NCI-H1105 (cell line): ENCODE data around the gene OR6X1.
A peak's percentile ranks its signal among the peaks of the same experiment; 100 is the strongest.

Experiments
- DNase-seq: peaks from one replicate; lab custom pipeline; 2025; lab: John Stamatoyannopoulos, UW

Gene OR6X1

GRCh38 chr11:123754101-123754568, at the start of gene OR6X1:
OR6X1 (minus strand) TSS chr11:123754518; CDS start chr11:123754518, 0 bp downstream.
- no peak for DNase-seq

- DNase-seq, result no peak
Observed at GRCh38 chr11:123801765-123802164, 47.4 kb upstream of the OR6X1 start.

GRCh38 chr11:123800036-123800435, 45.7 kb upstream of the OR6X1 start:
- DNase-seq, result no peak

GRCh38 chr11:123799438-123799837, 45.1 kb upstream of the OR6X1 start:
- no peak for DNase-seq

GRCh38 chr11:123798513-123799252, 44.4 kb upstream of the OR6X1 start:
- no peak for DNase-seq

- DNase-seq, result no peak
Observed at GRCh38 chr11:123798079-123798478, 43.8 kb upstream of the OR6X1 start.

- no peak for DNase-seq
Observed at GRCh38 chr11:123797541-123797940, 43.2 kb upstream of the OR6X1 start.

GRCh38 chr11:123797114-123797513, 42.8 kb upstream of the OR6X1 start:
- DNase-seq, result peak; percentile 90

- no peak for DNase-seq
Observed at GRCh38 chr11:123796226-123796625, 41.9 kb upstream of the OR6X1 start.

GRCh38 chr11:123783536-123783935, 29.2 kb upstream of the OR6X1 start:
- DNase-seq, result no peak

- DNase-seq, result no peak
Observed at GRCh38 chr11:123778511-123778910, 24.2 kb upstream of the OR6X1 start.

- DNase-seq, result no peak
Observed at GRCh38 chr11:123775715-123776549, 21.6 kb upstream of the OR6X1 start.

GRCh38 chr11:123775289-123775688, 21.0 kb upstream of the OR6X1 start:
- no peak for DNase-seq

- no peak for DNase-seq
Observed at GRCh38 chr11:123773959-123774358, 19.6 kb upstream of the OR6X1 start.

GRCh38 chr11:123773026-123773425, 18.7 kb upstream of the OR6X1 start:
- no peak for DNase-seq

- DNase-seq, result no peak
Observed at GRCh38 chr11:123771664-123772063, 17.3 kb upstream of the OR6X1 start.

- no peak for DNase-seq
Observed at GRCh38 chr11:123770712-123771111, 16.4 kb upstream of the OR6X1 start.

- DNase-seq, result no peak
Observed at GRCh38 chr11:123765601-123766000, 11.3 kb upstream of the OR6X1 start.

- DNase-seq, result no peak
Observed at GRCh38 chr11:123762422-123762821, 8.1 kb upstream of the OR6X1 start.

GRCh38 chr11:123760894-123761293, 6.6 kb upstream of the OR6X1 start:
- no peak for DNase-seq

GRCh38 chr11:123757976-123758375, 3.7 kb upstream of the OR6X1 start:
- no peak for DNase-seq

GRCh38 chr11:123755813-123756212, 1.5 kb upstream of the OR6X1 start:
- DNase-seq, result no peak

- DNase-seq, result no peak
Observed at GRCh38 chr11:123755344-123755743, 1.0 kb upstream of the OR6X1 start.
